Transverse colon (tissue), 4 donors: ENCODE results near the gene SRGAP1. TPM values are rescaled to one million over a fixed set of nuclear protein-coding genes. Genes with fewer than 3 reads are reported as not detected.

ENCODE experiments used
- DNase-seq: peaks from one replicate; pipeline ENCODE4 v3.0.0-alpha.2; 2019
- H3K27ac ChIP-seq, 4 donors: fragments of 200-600 bp; sonication (generic); 2 replicates each; pipeline ENCODE4 v1.5.1; 2016 to 2018; ENCODE audit warnings: inconsistent platforms in 4 of 4
- H3K27me3 ChIP-seq: fragments of 200-600 bp; sonication (generic); 2 replicates; pipeline ENCODE4 v1.5.1; 2017; ENCODE audit warnings: inconsistent platforms
- H3K36me3 ChIP-seq, 4 donors: fragments of 200-600 bp; sonication (generic); 2 replicates each; pipeline ENCODE4 v1.5.1; 2017 to 2019; ENCODE audit warnings: inconsistent platforms in 4 of 4
- H3K4me1 ChIP-seq, 4 donors: fragments of 200-600 bp; sonication (generic); 2 replicates each; pipeline ENCODE4 v1.5.1; 2017 to 2020; ENCODE audit warnings: inconsistent platforms in 4 of 4
- H3K4me3 ChIP-seq, 4 donors: fragments of 200-600 bp; sonication (generic); 1 replicate in 1 of 4; 2 replicates in 3 of 4; pipeline versions ENCODE4 v1.5.1 to v1.6.1; 2017 to 2019; ENCODE audit warnings: inconsistent platforms in 4 of 4
- H3K9me3 ChIP-seq, 2 donors: fragments of 200-600 bp; sonication (generic); 2 replicates each; pipeline ENCODE4 v1.5.1; 2017 to 2019; ENCODE audit warnings: inconsistent platforms in 2 of 2
- EP300 ChIP-seq: sonication (generic); formaldehyde crosslinking; IDR thresholded peaks from one replicate; pipeline ENCODE4 v1.6.1; 2017; ENCODE audit warnings: antibody characterized with exemption, low read depth
- POLR2A ChIP-seq: fragments of 450-650 bp; IDR thresholded peaks from one replicate; pipeline ENCODE4 v1.6.1; 2016; ENCODE audit warnings: antibody characterized with exemption, mild to moderate bottlenecking, moderate library complexity
- POLR2AphosphoS5 ChIP-seq, 3 donors: sonication (generic); formaldehyde crosslinking; IDR thresholded peaks; one replicate each; pipeline ENCODE4 v1.6.1; 2016; ENCODE audit warnings: antibody characterized with exemption in 3 of 3
- WGBS, 2 donors: methylation state at CpG; one replicate each; pipeline ENCODE4 v1.1.5; 2018; ENCODE audit warnings: low coverage in 1 of 2; 5-methylcytosine and 5-hydroxymethylcytosine counted together
- in situ Hi-C, 4 donors: fragments of 200-750 bp; cut with MboI; loops; one replicate each; pipeline versions ENCODE4 v1.15.0 to v1.15.1; 2017; ENCODE audit warnings: low sequenced_read_pairs in 3 of 4, low pct_ligation_motif_present in 1 of 4, low pct_unique_long_range_greater_than_20kb in 1 of 4
- intact Hi-C: fragments of 100-400 bp; cut with DNase I; formaldehyde crosslinking; loops from one replicate; pipeline ENCODE4 v1.15.1; 2023; ENCODE audit warnings: low total_unique reads
- total RNA-seq, 4 donors: library from RNA; depleted of rRNA; stranded (reverse); fragments of >200 nt; gene quantifications; one replicate each; pipeline ENCODE4 v1.1.0, GENCODE V29; 2016
- TF ChIP-seq, protein P1 (sequence below), 5 experiments: fragments of 200-600 bp in 3 of 5; fragments of 450-650 bp in 2 of 5; sonication (generic) in 3 of 5; IDR thresholded peaks; 1 replicate in 2 of 5; 2 replicates in 3 of 5; pipeline ENCODE4 v1.5.1; 2016 to 2017; ENCODE audit warnings: antibody characterized with exemption in 5 of 5, inconsistent platforms in 3 of 5, mild to moderate bottlenecking in 2 of 5, moderate library complexity in 1 of 5

SRGAP1 gene
- total RNA-seq, 4 donors from 2014 or later = 16.0 to 720 (median 51.4) TPM

GRCh38 chr12:63997198-63997597 is 152.7 kb downstream of the SRGAP1 start:
- intact Hi-C loops (no loop called here), in situ Hi-C loops (no loop called here)
- no peaks in the 10 kb centered on the region for H3K9me3 ChIP-seq
- H3K4me1 ChIP-seq = no peaks in the 10 kb centered on the region
- H3K4me3 ChIP-seq = no peak overlapping the region
- no peak for TF ChIP-seq EP300
- TF ChIP-seq POLR2AphosphoS5 (IDR thresholded peaks at IDR 0.05) = no peak
- no peak for TF ChIP-seq POLR2A
- TF ChIP-seq, protein P1, sequence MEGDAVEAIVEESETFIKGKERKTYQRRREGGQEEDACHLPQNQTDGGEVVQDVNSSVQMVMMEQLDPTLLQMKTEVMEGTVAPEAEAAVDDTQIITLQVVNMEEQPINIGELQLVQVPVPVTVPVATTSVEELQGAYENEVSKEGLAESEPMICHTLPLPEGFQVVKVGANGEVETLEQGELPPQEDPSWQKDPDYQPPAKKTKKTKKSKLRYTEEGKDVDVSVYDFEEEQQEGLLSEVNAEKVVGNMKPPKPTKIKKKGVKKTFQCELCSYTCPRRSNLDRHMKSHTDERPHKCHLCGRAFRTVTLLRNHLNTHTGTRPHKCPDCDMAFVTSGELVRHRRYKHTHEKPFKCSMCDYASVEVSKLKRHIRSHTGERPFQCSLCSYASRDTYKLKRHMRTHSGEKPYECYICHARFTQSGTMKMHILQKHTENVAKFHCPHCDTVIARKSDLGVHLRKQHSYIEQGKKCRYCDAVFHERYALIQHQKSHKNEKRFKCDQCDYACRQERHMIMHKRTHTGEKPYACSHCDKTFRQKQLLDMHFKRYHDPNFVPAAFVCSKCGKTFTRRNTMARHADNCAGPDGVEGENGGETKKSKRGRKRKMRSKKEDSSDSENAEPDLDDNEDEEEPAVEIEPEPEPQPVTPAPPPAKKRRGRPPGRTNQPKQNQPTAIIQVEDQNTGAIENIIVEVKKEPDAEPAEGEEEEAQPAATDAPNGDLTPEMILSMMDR (IDR thresholded peaks at IDR 0.05) = no peak
- no peak overlapping the region for H3K27ac ChIP-seq
- H3K36me3 ChIP-seq = no peaks in the 10 kb centered on the region
- DNase-seq = no peak
- 90 to 100% methylated on average over 1 of the region's 1 CpG for WGBS, 2 donors
- no peaks in the 10 kb centered on the region for H3K27me3 ChIP-seq

- no peak for DNase-seq
- H3K9me3 ChIP-seq = no peaks in the 10 kb centered on the region
- no peaks in the 10 kb centered on the region for H3K27me3 ChIP-seq
- in situ Hi-C loops (no loop called here), intact Hi-C loops (no loop called here)
- no peaks in the 10 kb centered on the region for H3K36me3 ChIP-seq
- no peak overlapping the region for H3K27ac ChIP-seq
- no peaks in the 10 kb centered on the region for H3K4me1 ChIP-seq
- no peak for TF ChIP-seq POLR2A
- TF ChIP-seq, protein P1 (IDR thresholded peaks at IDR 0.05) = no peak
- no peak for TF ChIP-seq EP300
- no peak for TF ChIP-seq POLR2AphosphoS5 (IDR thresholded peaks at IDR 0.05)
- no peak overlapping the region for H3K4me3 ChIP-seq
Measured at GRCh38 chr12:63998584-63998983, 154.1 kb downstream of the SRGAP1 start.

GRCh38 chr12:63999853-64000252 is 155.4 kb downstream of the SRGAP1 start:
- in situ Hi-C loops = no loop called here
- TF ChIP-seq EP300 (no peak), POLR2AphosphoS5 (IDR thresholded peaks at IDR 0.05) (no peak), POLR2A (no peak)
- TF ChIP-seq, protein P1 (IDR thresholded peaks at IDR 0.05) = no peak
- Histone ChIP-seq H3K27ac (no peak overlapping the region), H3K4me3 (no peak overlapping the region), H3K9me3 (no peaks in the 10 kb centered on the region), H3K27me3 (no peaks in the 10 kb centered on the region), H3K36me3 (no peaks in the 10 kb centered on the region), H3K4me1 (no peaks in the 10 kb centered on the region)
- WGBS, 2 donors = 92 to 96% methylated on average over 3 of the region's 3 CpGs
- intact Hi-C loops = no loop called here
- no peak for DNase-seq

DNA sequence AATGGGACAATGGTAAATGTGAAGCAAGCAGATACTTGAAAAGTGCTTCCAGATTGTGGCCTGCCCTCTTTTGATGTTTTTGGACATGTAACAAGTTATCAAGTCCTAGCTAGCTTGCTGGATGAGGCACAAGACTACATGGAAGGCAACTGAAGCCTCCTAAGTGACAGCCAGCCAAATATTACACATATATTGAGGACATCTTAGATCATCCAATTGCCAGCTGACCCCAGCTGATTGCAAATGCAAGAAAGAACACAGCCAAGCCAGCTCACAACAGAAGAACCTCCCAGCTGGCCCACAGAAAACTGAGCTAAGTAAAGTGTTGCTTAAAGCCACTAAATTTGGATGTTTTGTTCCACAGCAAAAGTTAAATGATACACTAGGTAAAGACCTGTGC is 156.9 kb downstream of the SRGAP1 start:
- intact Hi-C loops = no loop called here
- in situ Hi-C loops = no loop called here
- DNase-seq = no peak

More for the DNA sequence above, 156.9 kb downstream of the SRGAP1 start:
- TF ChIP-seq EP300 (no peak), POLR2A (no peak), POLR2AphosphoS5 (IDR thresholded peaks at IDR 0.05) (no peak)
- TF ChIP-seq, protein P1 (IDR thresholded peaks at IDR 0.05) = no peak
- Histone ChIP-seq H3K27me3 (no peaks in the 10 kb centered on the region), H3K4me3 (no peak overlapping the region), H3K9me3 (no peaks in the 10 kb centered on the region), H3K4me1 (no peaks in the 10 kb centered on the region), H3K36me3 (no peaks in the 10 kb centered on the region), H3K27ac (no peak overlapping the region)
